K562 (cell line): ENCODE results near the gene SCRN2. TPM values are rescaled to one million over a fixed set of nuclear protein-coding genes. Genes with fewer than 3 reads are reported as not detected.

ENCODE experiments used
- ARID1B ChIP-seq: fragments of 450-650 bp; IDR thresholded peaks from 2 replicates; pipeline ENCODE4 v1.6.1; 2016; ENCODE audit warnings: antibody characterized with exemption, mild to moderate bottlenecking, inconsistent platforms
- CBX2 ChIP-seq: fragments of 200-600 bp; sonication (generic); IDR thresholded peaks from one replicate; pipeline ENCODE4 v1.6.1; 2012; ENCODE audit warnings: mild to moderate bottlenecking, low read length, inconsistent platforms; ENCODE audit not compliant: insufficient read depth, poor library complexity, severe bottlenecking
- CBX8 ChIP-seq: fragments of 200-600 bp; sonication (generic); IDR thresholded peaks from 2 replicates; pipeline ENCODE4 v1.6.1; 2012; ENCODE audit warnings: borderline replicate concordance, mixed run types, low read depth, mild to moderate bottlenecking, moderate library complexity, mixed read lengths, low read length, control low read depth, inconsistent platforms; ENCODE audit not compliant: poor library complexity, severe bottlenecking; ENCODE audit errors: extremely low read depth
- CTBP1 ChIP-seq: fragments of 450-650 bp; IDR thresholded peaks from 2 replicates; pipeline ENCODE4 v1.6.1; 2016; ENCODE audit warnings: borderline replicate concordance
- GATA2 ChIP-seq: sonication (generic); formaldehyde crosslinking; IDR thresholded peaks from 2 replicates; pipeline ENCODE4 v1.4.0; 2020; ENCODE audit warnings: mild to moderate bottlenecking, missing genetic modification reagents
- KDM5B ChIP-seq: fragments of 200-600 bp; sonication (generic); IDR thresholded peaks from 2 replicates; pipeline ENCODE4 v1.6.1; 2012; ENCODE audit warnings: low read depth, mild to moderate bottlenecking, moderate library complexity, low read length, control low read depth, inconsistent platforms; ENCODE audit not compliant: insufficient replicate concordance
- L3MBTL2 ChIP-seq: fragments of 450-650 bp; IDR thresholded peaks from 2 replicates; pipeline ENCODE4 v1.6.1; 2016; ENCODE audit warnings: mild to moderate bottlenecking, moderate library complexity
- POLR2B ChIP-seq: fragments of 450-650 bp; IDR thresholded peaks from 2 replicates; pipeline ENCODE4 v1.6.1; 2018; ENCODE audit warnings: low read depth; ENCODE audit not compliant: partially characterized antibody
- RNF2 ChIP-seq: sonication (generic); IDR thresholded peaks from 2 replicates; pipeline ENCODE4 v1.6.1; 2016
- SMARCE1 ChIP-seq: fragments of 450-650 bp; IDR thresholded peaks from 2 replicates; pipeline ENCODE4 v1.7.1; 2016; ENCODE audit warnings: mild to moderate bottlenecking
- SP2 ChIP-seq: IDR thresholded peaks from 2 replicates; pipeline ENCODE4 v1.6.1; 2011; ENCODE audit warnings: mild to moderate bottlenecking, low read depth, low read length, moderate library complexity; ENCODE audit not compliant: poor library complexity, severe bottlenecking; ENCODE audit errors: extremely low read depth
- SPI1 ChIP-seq: IDR thresholded peaks from 2 replicates; pipeline ENCODE4 v1.6.1; 2011; ENCODE audit warnings: low read depth, low read length, control low read depth, borderline replicate concordance
- TEAD4 ChIP-seq, 2 experiments: sonication (generic) in 1 of 2; formaldehyde crosslinking in 1 of 2; IDR thresholded peaks; 2 replicates each; pipeline versions ENCODE4 v1.6.1 to v1.8.0; 2012 to 2022; ENCODE audit warnings: borderline replicate concordance in 1 of 2, inconsistent platforms in 1 of 2, low read length in 1 of 2, mild to moderate bottlenecking in 1 of 2, missing genetic modification reagents in 1 of 2
- ZNF311 ChIP-seq: fragments of 250-450 bp; sonication (Bioruptor Pico); IDR thresholded peaks from 2 replicates; pipeline ENCODE4 v1.4.0; 2020; ENCODE audit warnings: mild to moderate bottlenecking, moderate library complexity
- polyA plus RNA-seq, 8 experiments: library from polyadenylated mRNA; depleted of rRNA in 4 of 8; stranded (reverse) in 5 of 8; unstranded in 3 of 8; fragments of >200 nt; fragmentation: Nextera tagmentation in 2 of 8; fragmentation: Illumina TruSeq in 1 of 8; extraction: Ambion mirVana in 2 of 8; extraction: Trizol in 1 of 8; gene quantifications; 2 replicates each; pipeline versions ENCODE4 v1.2.1 to v1.2.3, GENCODE V29; 2011 to 2014; ENCODE audit warnings: inconsistent platforms in 1 of 8, missing spikeins in 1 of 8
- total RNA-seq, 7 experiments: library from RNA; depleted of rRNA in 6 of 7; stranded (reverse); fragments of >200 nt in 6 of 7; fragmentation: Illumina TruSeq in 2 of 7; extraction: Trizol in 2 of 7; gene quantifications; 2 replicates each; pipeline versions ENCODE4 v1.2.1 to v1.2.3, GENCODE V29; 2011 to 2021; ENCODE audit warnings: low replicate concordance in 1 of 7
- TF ChIP-seq, protein P1 (sequence below): sonication (generic); formaldehyde crosslinking; IDR thresholded peaks from 2 replicates; pipeline ENCODE4 v1.8.0; 2022; ENCODE audit warnings: missing genetic modification reagents, mild to moderate bottlenecking, moderate library complexity, borderline replicate concordance
- TF ChIP-seq, protein P2 (sequence below): sonication (generic); formaldehyde crosslinking; IDR thresholded peaks from 2 replicates; pipeline ENCODE4 v1.5.0; 2020; ENCODE audit warnings: missing genetic modification reagents
- TF ChIP-seq, protein P3 (sequence below), 2 experiments: fragments of 450-650 bp; conservative IDR thresholded peaks; 2 replicates each; pipeline ENCODE4 v1.6.1; 2017; ENCODE audit warnings: mild to moderate bottlenecking in 2 of 2, moderate library complexity in 2 of 2
- TF ChIP-seq, protein P4 (sequence below): fragments of 250-450 bp; sonication (Bioruptor Pico); IDR thresholded peaks from 2 replicates; pipeline ENCODE4 v1.9.0; 2021; ENCODE audit warnings: mild to moderate bottlenecking

Gene SCRN2
- total and polyA plus RNA-seq, 9 of the 15 experiments (the other 6 are each of a cell fraction or from before 2014, with no cell fraction given): 0.25 to 32.9 (median 13.6) TPM

DNA sequence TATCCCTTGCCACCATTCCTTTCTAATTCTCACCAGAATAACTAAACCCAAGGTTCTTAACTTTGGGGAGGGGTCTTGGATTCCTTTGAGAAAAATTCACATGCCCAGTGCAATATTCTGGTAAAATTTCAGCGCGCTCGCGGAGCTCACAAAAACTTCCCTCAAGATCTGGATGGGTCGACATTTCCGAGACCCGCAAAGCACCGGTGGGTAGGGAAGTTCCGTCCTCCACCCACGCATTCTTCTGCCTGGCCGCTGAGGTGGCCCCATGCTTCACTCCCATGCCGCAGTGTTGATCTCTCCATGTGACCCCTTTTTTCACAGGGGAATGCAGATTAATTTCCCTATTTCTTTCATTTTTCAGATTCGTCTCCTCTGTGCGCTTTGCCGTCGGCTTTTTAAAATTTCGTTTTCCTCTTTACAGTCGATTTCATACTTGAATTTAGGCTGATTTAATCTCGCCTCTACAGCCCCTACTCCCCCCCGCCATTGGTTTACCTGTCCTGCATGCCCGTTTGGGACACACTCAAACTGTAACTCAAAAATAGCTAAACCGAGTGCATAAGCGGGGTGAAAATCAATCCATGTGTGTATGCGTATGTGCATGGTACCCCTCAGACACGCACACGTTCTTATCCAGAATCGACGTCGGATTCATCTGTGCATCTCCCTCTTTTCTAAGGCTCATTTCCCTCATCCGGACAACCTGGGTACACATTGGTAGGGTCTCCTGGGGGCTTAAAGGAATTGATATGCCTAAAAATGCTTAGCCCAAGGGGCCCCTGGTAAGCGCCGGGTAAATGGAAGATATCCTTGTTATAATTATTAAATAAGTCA, 11.3 kb upstream of the SCRN2 start (continued):
- peak; percentile 32; the same call in 1 of the 2 replicates for TF ChIP-seq CTBP1
- TF ChIP-seq, protein P1, sequence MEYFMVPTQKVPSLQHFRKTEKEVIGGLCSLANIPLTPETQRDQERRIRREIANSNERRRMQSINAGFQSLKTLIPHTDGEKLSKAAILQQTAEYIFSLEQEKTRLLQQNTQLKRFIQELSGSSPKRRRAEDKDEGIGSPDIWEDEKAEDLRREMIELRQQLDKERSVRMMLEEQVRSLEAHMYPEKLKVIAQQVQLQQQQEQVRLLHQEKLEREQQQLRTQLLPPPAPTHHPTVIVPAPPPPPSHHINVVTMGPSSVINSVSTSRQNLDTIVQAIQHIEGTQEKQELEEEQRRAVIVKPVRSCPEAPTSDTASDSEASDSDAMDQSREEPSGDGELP: 0 out of 2 replicates have a peak, but pooled peaks have one; percentile 11
- TF ChIP-seq, protein P2, sequence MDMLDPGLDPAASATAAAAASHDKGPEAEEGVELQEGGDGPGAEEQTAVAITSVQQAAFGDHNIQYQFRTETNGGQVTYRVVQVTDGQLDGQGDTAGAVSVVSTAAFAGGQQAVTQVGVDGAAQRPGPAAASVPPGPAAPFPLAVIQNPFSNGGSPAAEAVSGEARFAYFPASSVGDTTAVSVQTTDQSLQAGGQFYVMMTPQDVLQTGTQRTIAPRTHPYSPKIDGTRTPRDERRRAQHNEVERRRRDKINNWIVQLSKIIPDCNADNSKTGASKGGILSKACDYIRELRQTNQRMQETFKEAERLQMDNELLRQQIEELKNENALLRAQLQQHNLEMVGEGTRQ (CRISPR knock-in tag): 0 out of 2 replicates have a peak, but pooled peaks have one; percentile 24
- TF ChIP-seq, protein P3, sequence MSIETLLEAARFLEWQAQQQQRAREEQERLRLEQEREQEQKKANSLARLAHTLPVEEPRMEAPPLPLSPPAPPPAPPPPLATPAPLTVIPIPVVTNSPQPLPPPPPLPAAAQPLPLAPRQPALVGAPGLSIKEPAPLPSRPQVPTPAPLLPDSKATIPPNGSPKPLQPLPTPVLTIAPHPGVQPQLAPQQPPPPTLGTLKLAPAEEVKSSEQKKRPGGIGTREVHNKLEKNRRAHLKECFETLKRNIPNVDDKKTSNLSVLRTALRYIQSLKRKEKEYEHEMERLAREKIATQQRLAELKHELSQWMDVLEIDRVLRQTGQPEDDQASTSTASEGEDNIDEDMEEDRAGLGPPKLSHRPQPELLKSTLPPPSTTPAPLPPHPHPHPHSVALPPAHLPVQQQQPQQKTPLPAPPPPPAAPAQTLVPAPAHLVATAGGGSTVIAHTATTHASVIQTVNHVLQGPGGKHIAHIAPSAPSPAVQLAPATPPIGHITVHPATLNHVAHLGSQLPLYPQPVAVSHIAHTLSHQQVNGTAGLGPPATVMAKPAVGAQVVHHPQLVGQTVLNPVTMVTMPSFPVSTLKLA (conservative IDR thresholded peaks at IDR 0.05): peak in 1 of 2 experiments; percentile 76; a peak in 3 of 4 replicates
- TF ChIP-seq CBX8: peak; percentile 85
- 0 out of 2 replicates have a peak, but pooled peaks have one; percentile 7 for TF ChIP-seq ARID1B
- TF ChIP-seq, protein P4, sequence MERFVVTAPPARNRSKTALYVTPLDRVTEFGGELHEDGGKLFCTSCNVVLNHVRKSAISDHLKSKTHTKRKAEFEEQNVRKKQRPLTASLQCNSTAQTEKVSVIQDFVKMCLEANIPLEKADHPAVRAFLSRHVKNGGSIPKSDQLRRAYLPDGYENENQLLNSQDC (CRISPR knock-in tag): no peak
- TF ChIP-seq RNF2: 0 out of 2 replicates have a peak, but pooled peaks have one; percentile 9
- TF ChIP-seq TEAD4 (IDR thresholded peaks at IDR 0.05; ENCODE audit: low read length): 0 out of 2 replicates have a peak, but pooled peaks have one; percentile 17
- no peak for TF ChIP-seq TEAD4 (CRISPR knock-in tag; IDR thresholded peaks at IDR 0.05; ENCODE audit: borderline replicate concordance)
- no peak for TF ChIP-seq POLR2B
- peak; percentile 0 for TF ChIP-seq KDM5B
- TF ChIP-seq SP2: no peak
- no peak for TF ChIP-seq GATA2 (CRISPR knock-in tag)
- TF ChIP-seq SPI1: 0 out of 2 replicates have a peak, but pooled peaks have one; percentile 29
- peak; percentile 53 for TF ChIP-seq CBX2
- TF ChIP-seq ZNF311 (CRISPR knock-in tag): no peak
- 0 out of 2 replicates have a peak, but pooled peaks have one; percentile 11 for TF ChIP-seq SMARCE1
- TF ChIP-seq L3MBTL2: peak; percentile 31; the same call in 1 of the 2 replicates
- TF ChIP-seq, all 486 proteins: peak for 19
